HG02610 (cell line): ENCODE results near the gene SLC25A2.
"Not testable (repeated sequence)": the region's sequence is repeated elsewhere in the genome, so short reads cannot be mapped to it uniquely, and the experiment has no call there.

Experiments
- ATAC-seq: cut with Tn5 transposase; IDR thresholded peaks from one replicate; pipeline ENCODE4 v1.9.1; 2021; ENCODE audit warnings: mild to moderate bottlenecking, moderate library complexity; ENCODE audit not compliant: unreplicated experiment

The SLC25A2 gene

GRCh38 chr5:141303756-141304155 is at the start of gene SLC25A2:
SLC25A2 (minus strand) TSS chr5:141304049; CDS start chr5:141303865, 184 bp downstream.
- ATAC-seq, result no peak

DNA sequence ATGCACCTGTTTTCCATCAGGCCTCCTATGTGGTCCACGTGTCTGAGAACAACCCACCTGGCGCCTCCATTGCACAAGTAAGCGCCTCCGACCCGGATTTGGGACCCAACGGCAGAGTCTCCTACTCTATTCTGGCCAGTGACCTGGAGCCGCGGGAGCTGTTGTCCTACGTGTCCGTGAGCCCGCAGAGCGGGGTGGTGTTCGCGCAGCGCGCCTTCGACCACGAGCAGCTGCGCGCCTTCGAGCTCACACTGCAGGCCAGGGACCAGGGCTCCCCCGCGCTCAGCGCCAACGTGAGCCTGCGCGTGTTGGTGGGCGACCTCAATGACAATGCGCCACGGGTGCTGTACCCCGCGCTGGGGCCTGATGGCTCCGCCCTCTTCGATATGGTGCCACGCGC is 47.7 kb upstream of the SLC25A2 start:
- no peak for ATAC-seq

DNA sequence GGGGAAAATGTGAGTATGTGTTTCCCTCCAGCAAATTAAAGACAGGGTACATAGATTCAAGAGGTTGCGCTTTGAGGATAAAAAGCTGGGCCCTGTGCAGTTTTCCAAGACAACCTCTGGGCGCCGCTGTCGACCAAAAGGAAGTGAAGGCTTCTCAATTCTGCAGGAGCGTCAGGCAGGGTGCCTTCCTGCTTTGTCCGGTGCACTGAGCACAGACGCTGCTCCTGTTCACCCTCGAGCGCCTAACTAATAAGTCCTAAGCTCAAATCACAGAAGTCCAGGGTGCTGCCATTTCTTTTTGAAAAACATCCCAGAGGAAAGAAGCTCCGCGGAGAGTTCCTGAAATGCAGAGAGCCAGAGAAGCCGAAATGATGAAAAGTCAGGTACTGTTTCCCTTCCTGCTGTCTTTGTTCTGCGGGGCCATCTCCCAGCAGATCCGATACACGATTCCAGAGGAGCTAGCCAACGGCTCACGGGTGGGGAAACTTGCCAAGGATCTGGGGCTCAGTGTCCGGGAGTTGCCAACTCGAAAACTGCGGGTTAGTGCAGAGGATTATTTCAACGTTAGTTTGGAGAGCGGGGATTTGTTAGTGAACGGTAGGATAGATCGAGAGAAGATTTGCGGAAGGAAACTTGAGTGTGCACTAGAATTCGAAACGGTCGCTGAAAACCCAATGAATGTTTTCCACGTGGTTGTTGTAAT is 46.2 kb upstream of the SLC25A2 start, which contains the start of gene PCDHGB1:
Gene PCDHGB1 (plus strand): TSS at position 183 of the 703 bp plus-strand sequence. CDS start 162 bp downstream, at position 345.
- ATAC-seq, result peak; percentile 41

- not testable (repeated sequence) for ATAC-seq
Measured at GRCh38 chr5:141346017-141346416, 42.2 kb upstream of the SLC25A2 start.

DNA sequence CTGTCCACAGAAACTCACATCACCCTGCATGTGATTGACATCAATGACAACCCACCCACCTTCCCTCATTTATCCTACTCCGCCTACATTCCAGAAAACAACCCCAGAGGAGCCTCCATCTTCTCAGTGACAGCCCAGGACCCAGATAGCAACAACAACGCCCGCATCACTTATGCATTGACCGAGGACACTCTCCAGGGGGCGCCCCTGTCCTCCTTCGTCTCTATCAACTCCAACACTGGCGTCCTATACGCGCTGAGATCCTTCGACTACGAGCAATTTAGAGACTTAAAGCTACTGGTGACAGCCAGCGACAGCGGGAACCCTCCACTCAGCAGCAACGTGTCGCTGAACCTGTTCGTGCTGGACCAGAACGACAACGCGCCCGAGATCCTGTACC is 41.5 kb upstream of the SLC25A2 start:
- ATAC-seq, result no peak

- no peak for ATAC-seq
Measured at GRCh38 chr5:141343953-141344463, 40.2 kb upstream of the SLC25A2 start.

GRCh38 chr5:141343242-141343952 is 39.5 kb upstream of the SLC25A2 start, which contains the start of gene PCDHGA3:
PCDHGA3 (plus strand) TSS chr5:141343829; CDS start chr5:141344034, 205 bp downstream.
- no peak for ATAC-seq

- ATAC-seq, result no peak
Measured at GRCh38 chr5:141342773-141343172, 38.9 kb upstream of the SLC25A2 start.

DNA sequence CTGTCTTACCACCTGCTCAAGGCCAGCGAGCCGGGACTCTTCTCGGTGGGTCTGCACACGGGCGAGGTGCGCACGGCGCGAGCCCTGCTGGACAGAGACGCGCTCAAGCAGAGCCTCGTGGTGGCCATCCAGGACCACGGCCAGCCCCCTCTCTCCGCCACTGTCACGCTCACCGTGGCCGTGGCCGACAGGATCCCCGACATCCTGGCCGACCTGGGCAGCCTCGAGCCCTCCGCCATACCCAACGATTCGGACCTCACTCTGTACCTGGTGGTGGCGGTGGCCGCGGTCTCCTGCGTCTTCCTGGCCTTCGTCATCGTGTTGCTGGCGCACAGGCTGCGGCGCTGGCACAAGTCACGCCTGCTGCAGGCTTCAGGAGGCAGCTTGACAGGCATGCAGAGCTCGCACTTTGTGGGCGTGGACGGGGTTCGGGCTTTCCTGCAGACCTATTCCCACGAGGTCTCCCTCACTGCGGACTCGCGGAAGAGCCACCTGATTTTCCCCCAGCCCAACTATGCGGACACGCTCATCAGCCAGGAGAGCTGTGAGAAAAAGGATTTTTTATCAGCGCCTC is 37.0 kb upstream of the SLC25A2 start:
- not testable (repeated sequence) for ATAC-seq

- no peak for ATAC-seq
Measured at GRCh38 chr5:141338538-141339306, 34.9 kb upstream of the SLC25A2 start, which contains the start of gene PCDHGA2. PCDHGA2 (plus strand) TSS chr5:141338760.

DNA sequence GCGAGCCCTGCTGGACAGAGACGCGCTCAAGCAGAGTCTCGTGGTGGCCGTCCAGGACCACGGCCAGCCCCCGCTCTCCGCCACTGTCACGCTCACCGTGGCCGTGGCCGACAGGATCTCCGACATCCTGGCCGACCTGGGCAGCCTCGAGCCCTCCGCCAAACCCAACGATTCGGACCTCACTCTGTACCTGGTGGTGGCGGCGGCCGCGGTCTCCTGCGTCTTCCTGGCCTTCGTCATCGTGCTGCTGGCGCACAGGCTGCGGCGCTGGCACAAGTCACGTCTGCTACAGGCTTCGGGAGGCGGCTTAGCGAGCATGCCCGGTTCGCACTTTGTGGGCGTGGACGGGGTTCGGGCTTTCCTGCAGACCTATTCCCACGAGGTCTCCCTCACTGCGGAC is 28.7 kb upstream of the SLC25A2 start:
- not testable (repeated sequence) for ATAC-seq

GRCh38 chr5:141330299-141331080 is 26.6 kb upstream of the SLC25A2 start, which contains the start of gene PCDHGA1:
PCDHGA1 (plus strand) TSS chr5:141330514.
- ATAC-seq, result no peak

DNA sequence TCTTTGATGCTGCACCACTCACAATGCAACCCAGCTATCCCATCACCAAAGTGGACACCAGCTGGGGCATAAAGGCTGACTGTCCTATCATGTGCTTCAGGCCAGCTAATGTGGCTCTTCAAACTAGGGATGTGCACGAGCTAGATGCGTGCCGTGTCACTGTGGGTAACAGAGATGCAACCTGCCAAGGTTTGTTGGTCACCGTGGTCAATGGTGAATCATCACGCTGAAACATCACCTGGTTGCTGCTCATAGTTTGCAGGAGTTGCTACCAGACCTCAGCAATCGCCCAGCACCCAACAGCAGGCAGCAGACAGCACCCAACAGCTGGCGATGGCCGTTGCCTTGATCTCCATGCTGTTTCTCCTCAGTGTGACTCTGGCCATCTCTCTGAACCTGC is 24.4 kb upstream of the SLC25A2 start:
- no peak for ATAC-seq

DNA sequence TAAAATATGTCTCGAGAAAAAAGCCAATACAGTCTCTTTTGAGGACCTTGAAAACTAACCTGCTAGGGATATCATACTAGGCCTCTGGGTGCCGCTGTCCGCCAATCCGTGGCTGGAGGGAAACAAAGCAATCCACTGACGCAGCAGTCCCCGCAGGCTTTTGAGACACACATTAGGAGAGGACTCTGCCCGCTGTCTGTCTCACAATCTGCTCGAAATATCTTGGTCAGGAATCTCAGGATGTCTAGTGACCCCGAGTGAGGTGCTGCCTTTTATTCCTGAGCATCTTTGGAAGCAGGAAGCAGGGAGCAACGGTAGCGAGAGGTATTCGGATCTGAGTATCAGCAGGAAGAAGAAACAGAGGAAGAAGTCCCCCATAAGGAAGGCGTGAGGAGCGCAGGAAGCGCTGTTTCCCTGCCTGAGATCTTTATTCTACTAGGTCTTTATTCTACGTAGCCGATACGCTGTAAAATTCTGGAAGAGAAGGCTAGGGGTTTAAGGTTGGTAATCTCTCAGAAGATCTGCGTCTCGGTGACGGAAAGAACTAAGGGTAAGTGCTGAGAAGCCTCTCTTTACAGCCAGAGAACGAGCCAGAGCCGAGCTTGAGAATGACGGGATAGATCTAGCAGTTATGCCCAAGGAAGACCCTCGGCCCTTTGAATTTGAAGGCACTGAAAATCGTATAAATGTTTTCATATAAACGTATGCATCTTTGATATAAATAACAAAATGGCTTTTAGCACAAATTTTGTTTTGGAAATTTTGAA is 22.4 kb upstream of the SLC25A2 start:
- ATAC-seq, result peak; percentile 67

DNA sequence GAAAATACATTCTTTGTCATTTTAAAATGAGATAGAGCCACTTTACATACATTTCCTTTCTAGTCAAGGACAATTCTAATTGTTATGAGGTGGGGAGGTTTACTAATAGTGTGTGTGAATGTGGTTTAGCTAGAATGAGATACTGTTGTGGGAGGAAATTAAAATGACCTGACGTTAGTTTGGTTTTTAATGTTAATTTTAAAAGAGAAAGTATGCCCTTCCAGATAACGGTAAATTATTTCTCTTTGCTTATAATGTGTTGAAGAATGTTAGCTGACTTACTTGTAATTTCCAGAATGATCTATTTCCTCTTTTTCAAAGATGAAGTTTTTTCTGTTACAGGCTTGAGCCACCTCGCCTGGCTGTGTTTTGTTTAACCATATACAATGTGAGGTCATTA is 18.4 kb upstream of the SLC25A2 start:
- no peak for ATAC-seq

GRCh38 chr5:141320225-141321169 is 16.6 kb upstream of the SLC25A2 start, which contains the start of gene TAF7:
TAF7 (minus strand) TSS chr5:141320784; CDS start chr5:141320044, 740 bp downstream.
- peak; percentile 94 for ATAC-seq

DNA sequence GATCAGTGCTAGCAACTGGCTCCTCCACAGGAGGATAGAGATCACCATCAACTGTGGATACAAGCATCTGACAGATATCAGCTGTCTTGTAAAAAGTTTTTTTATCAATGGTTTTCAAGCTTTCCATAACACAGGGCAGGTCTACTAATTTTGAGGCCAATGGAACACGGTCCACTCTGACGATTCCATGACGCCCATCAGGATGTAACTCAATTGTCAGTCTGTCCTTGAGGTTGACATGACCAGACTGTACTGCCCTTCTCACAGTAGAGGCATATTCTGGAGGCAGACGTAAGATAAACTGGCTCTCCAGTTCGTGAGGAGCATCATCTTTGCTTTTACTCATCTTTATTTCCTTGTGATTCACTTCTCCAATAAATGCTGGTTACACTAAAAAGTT is 15.8 kb upstream of the SLC25A2 start:
- no peak for ATAC-seq

GRCh38 chr5:141319202-141319601 is 15.4 kb upstream of the SLC25A2 start:
- ATAC-seq, result no peak
